ENCODE data around the gene CCL4. TPM values are rescaled to one million over a fixed set of nuclear protein-coding genes. Genes with fewer than 3 reads are reported as not detected.

Gene CCL4
- total RNA-seq, 1 donor from 2014 or later = 23.4 TPM

- Histone ChIP-seq H2AFZ (ENCODE audit: low read depth, low read length) (no peak overlapping the region), H3K27me3 (ENCODE audit: insufficient read depth, low read length) (no peaks in the 10 kb centered on the region)
Measured at GRCh38 chr17:36088670-36089338, 14.8 kb upstream of the CCL4 start.

GRCh38 chr17:36089339-36089865, 14.2 kb upstream of the CCL4 start:
- no peaks in the 10 kb centered on the region for H3K4me1 ChIP-seq (ENCODE audit: insufficient read depth, low read length)
- no peaks in the 10 kb centered on the region for H3K9me3 ChIP-seq (ENCODE audit: insufficient read depth, low read depth, low read length)
- Mint-ChIP-seq H3K27ac (ENCODE audit: unreplicated experiment) (no peak overlapping the region), H3K36me3 (ENCODE audit: low read depth, unreplicated experiment) (no peaks in the 10 kb centered on the region), H3K9me3 (ENCODE audit: unreplicated experiment) (no peaks in the 10 kb centered on the region), H3K4me1 (ENCODE audit: low read depth, unreplicated experiment) (peaks cover 17% of the 10 kb centered on the region), H3K4me3 (ENCODE audit: unreplicated experiment) (no peak overlapping the region), H3K27me3 (ENCODE audit: low read depth, unreplicated experiment) (peaks cover 2% of the 10 kb centered on the region)
- no peak overlapping the region for H3K27ac ChIP-seq (ENCODE audit: low read depth, low read length)
- no peaks in the 10 kb centered on the region for H3K36me3 ChIP-seq (ENCODE audit: insufficient read depth, low read length)
- TF ChIP-seq CTCF (IDR thresholded peaks at IDR 0.05; ENCODE audit: insufficient read depth, low read depth, low read length) (no peak), EZH2 (IDR thresholded peaks at IDR 0.05; ENCODE audit: insufficient read depth, low read length) (no peak)
- no peaks in the 10 kb centered on the region for H3K27me3 ChIP-seq (ENCODE audit: insufficient read depth, low read length)
- H3K79me2 ChIP-seq (ENCODE audit: insufficient read depth, low read length) = no peaks in the 10 kb centered on the region
- no peak overlapping the region for H2AFZ ChIP-seq (ENCODE audit: low read depth, low read length)
- H4K20me1 ChIP-seq (ENCODE audit: insufficient read depth, low read length) = no peaks in the 10 kb centered on the region
- H3K4me2 ChIP-seq (ENCODE audit: low read length) = no peak overlapping the region
- DNase-seq (ENCODE audit: low read depth) (no peak), FAIRE-seq (no peak)
- no peak overlapping the region for H3K9ac ChIP-seq (ENCODE audit: low read length)
- H3K4me3 ChIP-seq (ENCODE audit: insufficient read depth, low read depth, low read length) = no peak overlapping the region

More at GRCh38 chr17:36088670-36089338, 14.8 kb upstream of the CCL4 start:
- Mint-ChIP-seq H3K4me3 (ENCODE audit: unreplicated experiment) (no peak overlapping the region), H3K4me1 (ENCODE audit: low read depth, unreplicated experiment) (peaks cover 17% of the 10 kb centered on the region), H3K27me3 (ENCODE audit: low read depth, unreplicated experiment) (peaks cover 2% of the 10 kb centered on the region), H3K36me3 (ENCODE audit: low read depth, unreplicated experiment) (no peaks in the 10 kb centered on the region), H3K27ac (ENCODE audit: unreplicated experiment) (no peak overlapping the region), H3K9me3 (ENCODE audit: unreplicated experiment) (no peaks in the 10 kb centered on the region)
- no peak for TF ChIP-seq CTCF (IDR thresholded peaks at IDR 0.05; ENCODE audit: insufficient read depth, low read depth, low read length)
- no peak for TF ChIP-seq EZH2 (IDR thresholded peaks at IDR 0.05; ENCODE audit: insufficient read depth, low read length)
- Histone ChIP-seq H3K4me3 (ENCODE audit: insufficient read depth, low read depth, low read length) (no peak overlapping the region), H3K9me3 (ENCODE audit: insufficient read depth, low read depth, low read length) (no peaks in the 10 kb centered on the region), H3K79me2 (ENCODE audit: insufficient read depth, low read length) (no peaks in the 10 kb centered on the region), H4K20me1 (ENCODE audit: insufficient read depth, low read length) (no peaks in the 10 kb centered on the region), H3K36me3 (ENCODE audit: insufficient read depth, low read length) (no peaks in the 10 kb centered on the region), H3K27ac (ENCODE audit: low read depth, low read length) (no peak overlapping the region), H3K4me1 (ENCODE audit: insufficient read depth, low read length) (no peaks in the 10 kb centered on the region), H3K9ac (ENCODE audit: low read length) (no peak overlapping the region), H3K4me2 (ENCODE audit: low read length) (no peak overlapping the region)
- DNase-seq (ENCODE audit: low read depth) (no peak), FAIRE-seq (no peak)

Data from astrocyte (in vitro differentiated cells and primary cell).